Measurements from ENCODE around the gene HADHB. TPM values are rescaled to one million over a fixed set of nuclear protein-coding genes. Genes with fewer than 3 reads are reported as not detected.

HADHB gene
- total RNA-seq, 1 experiment from 2014 or later: 41.3 TPM

GRCh38 chr2:26297061-26297460, 52.3 kb downstream of the HADHB start:
- Histone ChIP-seq H3K4me1 (ENCODE audit: insufficient read depth, low read length) (peaks cover 9% of the 10 kb centered on the region; the same call in 1 of the 2 replicates), H4K91ac (ENCODE audit: insufficient read length, low read depth, low read length) (no peak overlapping the region), H3K27ac (ENCODE audit: insufficient read length, low read depth, low read length) (no peak overlapping the region), H3K23me2 (ENCODE audit: insufficient read length, low read depth, low read length, poor library complexity, severe bottlenecking) (peaks cover 15% of the 10 kb centered on the region), H2BK5ac (ENCODE audit: insufficient read length, low read length) (no peak overlapping the region), H3K56ac (ENCODE audit: insufficient read length, low read depth, low read length) (no peak overlapping the region), H4K20me1 (ENCODE audit: control insufficient read depth, insufficient read depth, insufficient read length) (no peaks in the 10 kb centered on the region), H3K79me1 (ENCODE audit: insufficient read depth, low read depth, low read length, poor library complexity, severe bottlenecking) (no peaks in the 10 kb centered on the region), H2BK12ac (ENCODE audit: insufficient read length, low read depth, low read length) (no peak overlapping the region), H3K14ac (ENCODE audit: insufficient read depth, low read length) (no peak overlapping the region), H3K4ac (ENCODE audit: low read depth, low read length) (no peak overlapping the region), H4K8ac (replicated peaks; ENCODE audit: insufficient read length, low read depth, low read length) (no peak overlapping the region), H3K9ac (ENCODE audit: extremely low read depth, insufficient read length, low read length) (no peak overlapping the region), H2BK15ac (ENCODE audit: low read depth, low read length) (no peak overlapping the region), H3K23ac (ENCODE audit: insufficient read length, low read depth, low read length) (no peak overlapping the region), H2BK120ac (ENCODE audit: low read depth, low read length, poor library complexity, severe bottlenecking) (no peak overlapping the region), H2AK5ac (ENCODE audit: insufficient read length, low read length) (no peak overlapping the region), H3T11ph (ENCODE audit: low read length) (no peak overlapping the region), H3K18ac (ENCODE audit: insufficient read length, low read depth, low read length) (no peak overlapping the region), H3K9me3 (ENCODE audit: control insufficient read depth, low read depth, low read length) (no peaks in the 10 kb centered on the region), H2AFZ (ENCODE audit: low read length) (no peak overlapping the region), H4K5ac (ENCODE audit: insufficient read length, low read depth, low read length) (no peak overlapping the region), H3K27me3 (ENCODE audit: insufficient read depth, low read length) (no peaks in the 10 kb centered on the region), H2BK20ac (ENCODE audit: low read depth, low read length, poor library complexity, severe bottlenecking) (no peak overlapping the region), H3K79me2 (ENCODE audit: insufficient read depth, low read length) (no peaks in the 10 kb centered on the region), H3K4me2 (ENCODE audit: insufficient read depth, insufficient read length, low read length) (no peak overlapping the region)
- H3K9me3 Mint-ChIP-seq: no peaks in the 10 kb centered on the region
- WGBS (ENCODE audit: extremely low coverage, insufficient read length, low lambda C conversion rate): no CpG with 5 or more reads among the region's 3 CpGs
- H3K4me3 Mint-ChIP-seq: no peak overlapping the region
- H3K4me1 Mint-ChIP-seq: peaks cover 7 to 14% of the 10 kb centered on the region in 2 experiments
- no peak for DNase-seq
- TF ChIP-seq, protein P1, sequence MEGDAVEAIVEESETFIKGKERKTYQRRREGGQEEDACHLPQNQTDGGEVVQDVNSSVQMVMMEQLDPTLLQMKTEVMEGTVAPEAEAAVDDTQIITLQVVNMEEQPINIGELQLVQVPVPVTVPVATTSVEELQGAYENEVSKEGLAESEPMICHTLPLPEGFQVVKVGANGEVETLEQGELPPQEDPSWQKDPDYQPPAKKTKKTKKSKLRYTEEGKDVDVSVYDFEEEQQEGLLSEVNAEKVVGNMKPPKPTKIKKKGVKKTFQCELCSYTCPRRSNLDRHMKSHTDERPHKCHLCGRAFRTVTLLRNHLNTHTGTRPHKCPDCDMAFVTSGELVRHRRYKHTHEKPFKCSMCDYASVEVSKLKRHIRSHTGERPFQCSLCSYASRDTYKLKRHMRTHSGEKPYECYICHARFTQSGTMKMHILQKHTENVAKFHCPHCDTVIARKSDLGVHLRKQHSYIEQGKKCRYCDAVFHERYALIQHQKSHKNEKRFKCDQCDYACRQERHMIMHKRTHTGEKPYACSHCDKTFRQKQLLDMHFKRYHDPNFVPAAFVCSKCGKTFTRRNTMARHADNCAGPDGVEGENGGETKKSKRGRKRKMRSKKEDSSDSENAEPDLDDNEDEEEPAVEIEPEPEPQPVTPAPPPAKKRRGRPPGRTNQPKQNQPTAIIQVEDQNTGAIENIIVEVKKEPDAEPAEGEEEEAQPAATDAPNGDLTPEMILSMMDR (conservative IDR thresholded peaks at IDR 0.05): no peak
- peaks cover 14% of the 10 kb centered on the region; the same call in 1 of the 2 replicates for H3K27me3 Mint-ChIP-seq (ENCODE audit: low read depth)
- H3K36me3 Mint-ChIP-seq (ENCODE audit: insufficient read depth in 1 of 3, low read depth in 3 of 3): no peaks in the 10 kb centered on the region
- H3K27ac Mint-ChIP-seq: no peak overlapping the region

Data from H9 (cell line).